Putamen (tissue), 1 donor: Measurements from ENCODE around the gene RAP1GDS1.
"Not testable (repeated sequence)": the region's sequence is repeated elsewhere in the genome, so short reads cannot be mapped to it uniquely, and the experiment has no call there.

Experiments
- DNase-seq: peaks from one replicate; pipeline ENCODE4 v3.0.0-alpha.2; 2016; ENCODE audit warnings: low spot score

The RAP1GDS1 gene

GRCh38 chr4:98444371-98444770, 183.2 kb downstream of the RAP1GDS1 start:
- DNase-seq: no peak

GRCh38 chr4:98446499-98447375, 185.6 kb downstream of the RAP1GDS1 start:
- no peak for DNase-seq

GRCh38 chr4:98447648-98448047, 186.5 kb downstream of the RAP1GDS1 start:
- no peak for DNase-seq

DNA sequence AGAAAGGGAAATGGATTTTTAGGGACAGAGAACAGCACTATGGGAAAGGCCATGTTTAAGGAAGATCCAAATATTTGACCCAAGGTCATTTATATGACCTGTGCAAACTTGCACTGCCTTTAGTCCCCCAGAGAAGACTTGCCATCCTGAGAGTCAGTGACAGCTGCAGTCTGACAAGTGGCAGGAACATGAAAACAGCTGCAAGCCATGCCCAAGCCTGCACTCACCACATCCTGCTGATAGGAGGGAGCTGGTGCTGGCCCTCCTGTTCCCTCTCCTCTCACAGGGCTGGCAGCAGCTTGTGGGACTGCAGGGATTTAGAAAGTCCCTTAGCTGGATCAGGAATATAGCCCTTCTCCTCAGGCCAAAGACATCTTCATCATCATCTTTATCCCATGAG, 187.7 kb downstream of the RAP1GDS1 start:
- DNase-seq: no peak

GRCh38 chr4:98452091-98452490, 190.9 kb downstream of the RAP1GDS1 start:
- DNase-seq: no peak

DNA sequence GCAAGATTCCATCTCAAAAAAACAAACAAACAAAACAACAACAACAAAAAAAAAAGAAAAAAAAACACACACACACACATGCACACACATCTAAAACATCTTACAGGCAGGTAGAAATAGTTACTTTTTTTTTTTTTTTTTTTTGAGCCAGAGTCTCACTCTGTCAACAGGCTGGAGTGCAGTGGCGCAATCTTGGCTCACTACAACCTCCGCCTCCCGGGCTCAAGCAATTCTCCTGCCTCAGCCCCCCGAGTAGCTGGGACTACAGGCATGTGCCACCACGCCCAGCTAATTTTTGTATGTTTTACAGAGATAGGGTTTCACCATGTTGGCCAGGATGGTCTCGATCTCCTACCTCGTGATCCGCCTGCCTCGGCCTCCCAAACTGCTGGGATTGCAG, 196.2 kb downstream of the RAP1GDS1 start:
- DNase-seq: not testable (repeated sequence)

DNA sequence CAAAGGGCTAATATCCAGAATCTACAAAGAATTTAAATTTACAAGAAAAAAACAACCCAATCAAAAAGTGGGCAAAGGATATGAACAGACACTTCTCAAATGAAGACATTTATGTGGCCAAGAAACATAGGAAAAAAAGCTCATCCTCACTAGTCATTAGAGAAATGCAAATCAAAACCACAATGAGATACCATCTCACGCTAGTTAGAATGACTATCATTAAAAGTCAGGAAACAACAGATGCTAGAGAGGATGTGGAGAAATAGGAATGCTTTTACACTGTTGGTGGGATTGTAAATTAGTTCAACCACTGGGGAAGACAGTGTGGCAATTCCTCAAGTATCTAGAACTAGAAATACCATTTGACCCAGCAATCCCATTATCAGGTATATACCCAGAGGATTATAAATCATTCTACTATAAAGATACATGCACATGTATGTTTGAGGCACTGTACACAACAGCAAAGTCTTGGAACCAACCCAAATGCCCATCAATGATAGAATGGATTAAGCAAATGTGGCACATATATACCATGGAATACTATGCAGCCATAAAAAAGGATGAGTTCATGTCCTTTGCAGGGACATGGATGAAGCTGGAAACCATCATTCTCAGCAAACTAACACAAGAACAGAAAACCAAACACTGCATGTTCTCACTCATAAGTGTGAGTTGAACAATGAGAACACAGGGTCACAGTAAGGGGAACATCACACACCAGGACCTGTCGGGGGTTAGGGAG, 200.1 kb downstream of the RAP1GDS1 start:
- not testable (repeated sequence) for DNase-seq

DNA sequence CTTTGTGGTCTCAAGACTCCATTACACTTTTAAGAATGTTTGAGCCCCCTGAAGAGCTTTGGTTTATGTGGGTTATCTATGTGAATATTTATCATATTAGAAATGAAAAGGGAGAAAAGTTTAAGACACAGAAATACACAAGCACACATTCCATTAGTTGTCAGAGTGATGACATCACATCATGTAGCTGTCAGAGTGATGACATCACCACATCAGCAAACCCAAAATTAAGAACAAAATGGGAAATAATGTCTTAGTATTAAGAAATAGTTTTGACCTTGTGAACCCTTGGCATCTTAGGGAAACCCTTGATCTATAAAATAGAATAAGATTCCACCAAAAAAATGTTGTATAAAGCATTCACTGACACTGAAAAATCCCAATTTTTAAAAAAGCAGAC, 201.3 kb downstream of the RAP1GDS1 start:
- DNase-seq: no peak

- DNase-seq: no peak
These were observed 205.8 kb downstream of the RAP1GDS1 start for GRCh38 chr4:98466868-98467599.

GRCh38 chr4:98467627-98468072, 206.5 kb downstream of the RAP1GDS1 start:
- DNase-seq: peak; percentile 83

GRCh38 chr4:98468709-98469108, 207.5 kb downstream of the RAP1GDS1 start:
- DNase-seq: peak; percentile 58

- no peak for DNase-seq
These were observed 208.6 kb downstream of the RAP1GDS1 start for GRCh38 chr4:98469771-98470170.

DNA sequence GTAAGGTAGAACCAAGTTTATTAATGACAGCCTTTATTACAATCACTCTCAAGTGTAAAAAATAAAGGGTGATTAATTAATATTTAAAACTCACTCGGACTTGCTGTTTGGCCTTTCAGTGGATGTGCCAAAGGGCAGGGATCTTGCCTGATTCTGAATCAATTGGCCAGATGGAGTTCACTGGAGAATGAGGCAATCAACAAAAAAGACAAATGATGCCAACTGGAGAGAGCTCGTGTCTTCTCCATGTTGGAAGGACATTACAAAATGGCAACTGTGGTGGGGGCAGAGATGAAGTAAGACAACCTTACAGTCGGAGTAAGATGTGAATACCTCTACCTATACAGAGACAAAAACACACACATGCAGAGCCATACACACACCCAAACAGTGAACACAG, 209.2 kb downstream of the RAP1GDS1 start:
- DNase-seq: no peak

- DNase-seq: no peak
These were observed 209.6 kb downstream of the RAP1GDS1 start for GRCh38 chr4:98470831-98471230.

GRCh38 chr4:98473046-98473445, 211.9 kb downstream of the RAP1GDS1 start:
- no peak for DNase-seq

DNA sequence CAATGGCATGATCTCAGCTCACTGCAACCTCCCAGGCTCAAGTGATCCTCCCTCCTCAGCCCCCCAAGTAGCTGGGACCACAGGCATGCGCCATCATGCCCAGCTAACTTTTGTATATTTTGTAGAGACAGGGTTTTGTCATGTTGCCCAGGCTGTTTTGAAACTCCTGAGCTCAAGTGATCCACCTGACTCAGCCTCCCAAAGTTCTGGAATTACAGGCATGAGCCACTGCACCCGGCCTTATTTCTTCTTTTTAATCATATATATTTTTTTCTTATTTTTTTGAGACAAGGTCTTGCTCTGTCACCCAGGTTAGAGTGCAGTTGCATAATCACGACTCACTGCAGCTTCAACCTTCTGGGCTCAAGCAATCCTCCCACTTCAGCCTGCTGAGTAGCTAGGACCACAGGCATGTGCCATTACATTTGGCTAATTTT, 213.2 kb downstream of the RAP1GDS1 start:
- DNase-seq: no peak

- no peak for DNase-seq
These were observed 215.7 kb downstream of the RAP1GDS1 start for GRCh38 chr4:98476891-98477290.

DNA sequence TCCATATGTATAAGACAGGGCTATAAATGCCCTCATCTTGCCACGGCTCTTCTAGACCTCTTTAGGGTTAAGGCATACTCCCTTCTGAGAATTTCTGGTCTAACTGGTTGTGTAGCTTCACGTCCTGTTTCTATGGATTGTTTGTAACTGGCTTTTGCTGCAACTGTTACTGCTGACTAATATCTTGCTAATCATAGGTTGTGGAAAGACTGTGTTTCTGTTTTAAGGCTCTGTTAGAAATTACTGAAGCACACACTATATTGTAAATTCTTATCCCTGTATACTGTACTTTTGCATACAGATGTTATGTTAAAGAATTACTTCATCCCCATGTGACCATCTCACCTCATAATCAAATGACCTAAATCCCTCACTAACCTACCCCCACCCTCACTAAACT, 218.4 kb downstream of the RAP1GDS1 start:
- not testable (repeated sequence) for DNase-seq

GRCh38 chr4:98480535-98480934, 219.4 kb downstream of the RAP1GDS1 start:
- DNase-seq: no peak

DNA sequence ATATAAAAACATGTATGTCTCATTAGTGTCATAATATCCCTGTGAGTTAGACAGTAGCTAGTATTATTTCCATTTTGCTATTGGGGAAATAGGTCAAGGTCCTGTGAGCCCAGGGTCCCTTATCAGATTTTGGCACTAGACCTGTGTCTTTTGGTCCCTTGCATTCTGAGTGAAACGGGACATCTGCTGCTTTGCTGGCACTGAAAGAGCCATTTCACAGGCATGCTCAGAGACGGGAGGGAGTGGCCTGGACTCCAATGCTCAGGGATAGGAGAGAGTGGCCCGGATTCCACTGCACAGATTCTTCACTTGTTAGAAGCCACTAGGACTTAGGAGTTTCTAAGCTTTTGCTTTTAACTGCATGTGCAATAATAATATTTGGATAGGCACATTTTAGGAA, 220.0 kb downstream of the RAP1GDS1 start:
- DNase-seq: peak; percentile 64

- DNase-seq: no peak
These were observed 221.3 kb downstream of the RAP1GDS1 start for GRCh38 chr4:98482503-98482846.
